GM10248 (cell line): ENCODE measurements around the gene ZBTB43.
"Not testable (repeated sequence)": the region's sequence is repeated elsewhere in the genome, so short reads cannot be mapped to it uniquely, and the experiment has no call there.

ENCODE experiments used
- CTCF ChIA-PET: fragments of 300-600 bp; sonication (Branson Sonifier 250); formaldehyde crosslinking; extraction: SDS; loops from one replicate; lab custom pipeline; 2021; ENCODE audit warnings: antibody characterized with exemption; lab: Yijun Ruan, JAX
- POLR2A ChIA-PET: fragments of 350-650 bp; sonication (Branson Sonifier 250); formaldehyde crosslinking; extraction: SDS; loops from one replicate; lab custom pipeline; 2020; ENCODE audit warnings: antibody characterized with exemption; lab: Yijun Ruan, JAX
- DNase-seq: peaks from one replicate; pipeline ENCODE4 v3.0.0; 2012; ENCODE audit errors: extremely low spot score
- CTCF ChIP-seq: IDR thresholded peaks from 2 replicates; pipeline ENCODE4 v1.5.1; 2012; ENCODE audit warnings: mild to moderate bottlenecking, low read depth; ENCODE audit errors: extremely low read depth, missing control alignments, control extremely low read depth

The ZBTB43 gene

GRCh38 chr9:126761274-126761673 lies 43.6 kb upstream of the ZBTB43 start:
- CTCF ChIA-PET: interaction anchor here (2.9 kb wide), 1 partner anchor 55 kb away, joined by 9 read pairs; no protein-coding TSS in a partner anchor
- no peak for TF ChIP-seq CTCF
- POLR2A ChIA-PET: interaction anchor here (0.7 kb wide), 1 partner anchor 13 kb away, joined by 3 read pairs; no protein-coding TSS in a partner anchor
- no peak for DNase-seq

- CTCF ChIA-PET: interaction anchor here (1.3 to 2.9 kb wide), 4 partner anchors 10 to 57 kb away, joined by 4 to 9 read pairs (median 5); no protein-coding TSS in a partner anchor
- DNase-seq: no peak
- POLR2A ChIA-PET: no interaction called here
- TF ChIP-seq CTCF: no peak
Measured at GRCh38 chr9:126763130-126763764, 41.6 kb upstream of the ZBTB43 start.

GRCh38 chr9:126773004-126773607 lies 31.7 kb upstream of the ZBTB43 start:
- no peak for DNase-seq
- TF ChIP-seq CTCF: peak; percentile 23
- CTCF ChIA-PET: interaction anchor here (0.7 to 20.3 kb wide), 4 partner anchors 15 to 66 kb away, joined by 3 to 499 read pairs (median 4); no protein-coding TSS in a partner anchor
- POLR2A ChIA-PET: no interaction called here

- CTCF ChIA-PET: interaction anchor here (20.3 kb wide), 1 partner anchor 69 kb away, joined by 499 read pairs; no protein-coding TSS in a partner anchor
- TF ChIP-seq CTCF: no peak
- DNase-seq: no peak
- POLR2A ChIA-PET: no interaction called here
Measured at GRCh38 chr9:126775926-126776325, 28.9 kb upstream of the ZBTB43 start.

DNA sequence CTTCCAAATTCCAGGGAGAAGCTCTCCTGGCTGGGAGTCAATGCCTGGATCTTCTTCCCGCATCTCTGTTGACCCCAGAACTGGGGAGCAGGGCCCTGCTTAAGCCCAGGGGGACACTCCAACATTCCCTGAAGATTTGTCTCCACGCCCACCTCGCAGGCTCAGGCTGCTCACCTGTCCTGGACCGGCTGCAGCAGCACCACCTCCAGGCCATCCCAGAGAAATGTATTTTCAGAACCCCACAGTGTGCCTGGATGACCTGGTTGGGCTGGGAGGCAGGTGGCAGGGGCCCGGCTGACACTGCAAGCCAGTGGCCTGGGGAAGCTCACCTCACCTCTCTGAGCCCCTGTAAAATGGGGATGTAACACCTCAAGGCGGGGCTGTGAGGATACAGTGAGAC lies 27.1 kb upstream of the ZBTB43 start:
- POLR2A ChIA-PET: no interaction called here
- peak; percentile 15 for TF ChIP-seq CTCF
- CTCF ChIA-PET: interaction anchor here (0.8 to 20.3 kb wide), 3 partner anchors 8 to 88 kb away, joined by 3 to 499 read pairs (median 5); no protein-coding TSS in a partner anchor
- no peak for DNase-seq

- TF ChIP-seq CTCF: no peak
- ChIA-PET CTCF (interaction anchor here (0.8 to 20.3 kb wide), 4 partner anchors 9 to 88 kb away, joined by 3 to 499 read pairs (median 4); no protein-coding TSS in a partner anchor), POLR2A (no interaction called here)
- DNase-seq: no peak
Measured at GRCh38 chr9:126778141-126778540, 26.7 kb upstream of the ZBTB43 start.

- CTCF ChIA-PET: interaction anchor here (1.0 to 20.3 kb wide), 5 partner anchors 8 to 89 kb away, joined by 3 to 499 read pairs (median 5); no protein-coding TSS in a partner anchor
- POLR2A ChIA-PET, DNase-seq: not testable (repeated sequence)
Measured at GRCh38 chr9:126778696-126779095, 26.1 kb upstream of the ZBTB43 start.
